Measurements from ENCODE around the gene TSKS.

Gene TSKS, protein sequence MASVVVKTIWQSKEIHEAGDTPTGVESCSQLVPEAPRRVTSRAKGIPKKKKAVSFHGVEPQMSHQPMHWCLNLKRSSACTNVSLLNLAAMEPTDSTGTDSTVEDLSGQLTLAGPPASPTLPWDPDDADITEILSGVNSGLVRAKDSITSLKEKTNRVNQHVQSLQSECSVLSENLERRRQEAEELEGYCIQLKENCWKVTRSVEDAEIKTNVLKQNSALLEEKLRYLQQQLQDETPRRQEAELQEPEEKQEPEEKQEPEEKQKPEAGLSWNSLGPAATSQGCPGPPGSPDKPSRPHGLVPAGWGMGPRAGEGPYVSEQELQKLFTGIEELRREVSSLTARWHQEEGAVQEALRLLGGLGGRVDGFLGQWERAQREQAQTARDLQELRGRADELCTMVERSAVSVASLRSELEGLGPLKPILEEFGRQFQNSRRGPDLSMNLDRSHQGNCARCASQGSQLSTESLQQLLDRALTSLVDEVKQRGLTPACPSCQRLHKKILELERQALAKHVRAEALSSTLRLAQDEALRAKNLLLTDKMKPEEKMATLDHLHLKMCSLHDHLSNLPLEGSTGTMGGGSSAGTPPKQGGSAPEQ

GRCh38 chr19:49763230-49763629 is at the start of gene TSKS:
Gene TSKS (minus strand): TSS chr19:49763306. CDS start chr19:49763247, 59 bp downstream.
- Histone ChIP-seq H3K27me3 (replicated peaks) (no peaks in the 10 kb centered on the region), H3K27ac (no peak within 1 kb of the TSS), H3K4me3 (ENCODE audit: low read depth, low read length) (no peak within 1 kb of the TSS), H3K36me3 (replicated peaks) (no peaks in the 10 kb centered on the region)
- DNase-seq: no peak
- in situ Hi-C loops (cut with HindIII; ENCODE audit: low pct_ligation_motif_present, low sequenced_read_pairs): no loop called here
- TF ChIP-seq, protein P1, sequence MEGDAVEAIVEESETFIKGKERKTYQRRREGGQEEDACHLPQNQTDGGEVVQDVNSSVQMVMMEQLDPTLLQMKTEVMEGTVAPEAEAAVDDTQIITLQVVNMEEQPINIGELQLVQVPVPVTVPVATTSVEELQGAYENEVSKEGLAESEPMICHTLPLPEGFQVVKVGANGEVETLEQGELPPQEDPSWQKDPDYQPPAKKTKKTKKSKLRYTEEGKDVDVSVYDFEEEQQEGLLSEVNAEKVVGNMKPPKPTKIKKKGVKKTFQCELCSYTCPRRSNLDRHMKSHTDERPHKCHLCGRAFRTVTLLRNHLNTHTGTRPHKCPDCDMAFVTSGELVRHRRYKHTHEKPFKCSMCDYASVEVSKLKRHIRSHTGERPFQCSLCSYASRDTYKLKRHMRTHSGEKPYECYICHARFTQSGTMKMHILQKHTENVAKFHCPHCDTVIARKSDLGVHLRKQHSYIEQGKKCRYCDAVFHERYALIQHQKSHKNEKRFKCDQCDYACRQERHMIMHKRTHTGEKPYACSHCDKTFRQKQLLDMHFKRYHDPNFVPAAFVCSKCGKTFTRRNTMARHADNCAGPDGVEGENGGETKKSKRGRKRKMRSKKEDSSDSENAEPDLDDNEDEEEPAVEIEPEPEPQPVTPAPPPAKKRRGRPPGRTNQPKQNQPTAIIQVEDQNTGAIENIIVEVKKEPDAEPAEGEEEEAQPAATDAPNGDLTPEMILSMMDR (IDR thresholded peaks at IDR 0.05; ENCODE audit: low read depth, low read length, missing control alignments): no peak

DNA sequence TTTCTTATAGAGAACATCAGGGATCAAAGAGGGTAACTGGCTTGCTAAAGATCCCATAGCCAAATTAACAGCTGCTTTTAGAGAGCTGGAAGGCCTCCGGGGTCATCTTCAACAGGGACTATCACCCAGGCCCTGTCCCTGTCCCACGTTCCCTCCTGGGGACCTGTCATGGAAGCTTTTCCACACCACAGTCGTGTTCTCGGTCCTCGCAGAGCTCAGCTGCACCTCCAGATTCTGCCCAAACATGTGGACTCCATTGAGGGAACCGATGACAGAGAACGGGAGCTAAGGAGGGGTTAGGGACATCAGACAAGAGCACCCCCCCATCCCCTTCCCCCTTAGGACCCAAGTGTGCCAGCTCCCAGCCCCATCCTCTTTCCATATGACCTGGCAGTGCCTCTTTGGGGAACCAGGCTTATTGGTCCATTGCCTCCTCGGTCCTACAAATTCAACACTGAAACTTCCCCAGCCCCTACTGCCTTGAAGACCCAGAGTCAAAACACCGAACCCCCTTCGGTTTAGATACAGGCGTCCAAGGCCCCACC is 49.4 kb upstream of the TSKS start:
- no peaks in the 10 kb centered on the region for H3K27me3 ChIP-seq (replicated peaks)
- no peak for DNase-seq
- H3K27ac ChIP-seq: peak overlapping the region; percentile 94
- in situ Hi-C loops (cut with HindIII; ENCODE audit: low pct_ligation_motif_present, low sequenced_read_pairs): no loop called here
- H3K4me3 ChIP-seq (ENCODE audit: low read depth, low read length): peak overlapping the region; percentile 88
- H3K36me3 ChIP-seq (replicated peaks): peaks cover 7% of the 10 kb centered on the region
- TF ChIP-seq, protein P1 (IDR thresholded peaks at IDR 0.05; ENCODE audit: low read depth, low read length, missing control alignments): no peak

GRCh38 chr19:49811328-49811727 is 48.2 kb upstream of the TSKS start:
- TF ChIP-seq, protein P1 (IDR thresholded peaks at IDR 0.05; ENCODE audit: low read depth, low read length, missing control alignments): no peak
- no peak for DNase-seq
- no peaks in the 10 kb centered on the region for H3K27me3 ChIP-seq (replicated peaks)
- no peak overlapping the region for H3K4me3 ChIP-seq (ENCODE audit: low read depth, low read length)
- peaks cover 12% of the 10 kb centered on the region for H3K36me3 ChIP-seq (replicated peaks)
- in situ Hi-C loops (cut with HindIII; ENCODE audit: low pct_ligation_motif_present, low sequenced_read_pairs): no loop called here
- no peak overlapping the region for H3K27ac ChIP-seq

DNA sequence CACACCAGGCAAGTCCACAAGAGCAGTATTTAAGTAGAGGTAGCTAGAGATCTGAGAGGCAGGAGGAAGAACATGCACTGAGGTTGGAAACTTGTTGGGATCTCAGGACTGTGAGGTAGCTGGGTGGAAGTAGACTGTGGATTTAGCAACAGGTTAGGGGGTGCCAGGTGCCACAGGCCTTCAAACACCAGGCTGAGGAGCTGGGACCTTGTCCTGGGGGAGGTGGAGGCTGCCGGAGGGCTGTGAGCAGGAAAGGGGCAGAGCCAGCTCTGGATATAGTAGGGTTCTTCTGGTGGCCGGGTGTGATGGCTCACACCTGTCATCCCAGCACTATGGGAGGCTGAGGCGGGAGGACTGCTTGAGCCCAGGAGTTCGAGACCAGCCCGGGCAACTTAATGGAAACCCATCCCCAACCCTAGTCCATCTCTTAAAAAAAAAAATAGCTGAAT is 46.9 kb upstream of the TSKS start:
- no peak for DNase-seq
- H3K27me3 ChIP-seq (replicated peaks): no peaks in the 10 kb centered on the region
- in situ Hi-C loops (cut with HindIII; ENCODE audit: low pct_ligation_motif_present, low sequenced_read_pairs): no loop called here
- TF ChIP-seq, protein P1 (IDR thresholded peaks at IDR 0.05; ENCODE audit: low read depth, low read length, missing control alignments): no peak
- peaks cover 22% of the 10 kb centered on the region for H3K36me3 ChIP-seq (replicated peaks)
- no peak overlapping the region for H3K27ac ChIP-seq
- H3K4me3 ChIP-seq (ENCODE audit: low read depth, low read length): no peak overlapping the region

GRCh38 chr19:49809160-49809940 is 46.2 kb upstream of the TSKS start:
- Histone ChIP-seq H3K27ac (no peak overlapping the region), H3K36me3 (replicated peaks) (peaks cover 27% of the 10 kb centered on the region), H3K27me3 (replicated peaks) (no peaks in the 10 kb centered on the region), H3K4me3 (ENCODE audit: low read depth, low read length) (peak overlapping the region; percentile 65)
- in situ Hi-C loops (cut with HindIII; ENCODE audit: low pct_ligation_motif_present, low sequenced_read_pairs): no loop called here
- TF ChIP-seq, protein P1 (IDR thresholded peaks at IDR 0.05; ENCODE audit: low read depth, low read length, missing control alignments): no peak
- DNase-seq: no peak

All from brain microvascular endothelial cell (primary cell).